ENCODE results near the gene TRIM65. TPM values are rescaled to one million over a fixed set of nuclear protein-coding genes. Genes with fewer than 3 reads are reported as not detected.
A peak's percentile ranks its signal among the peaks of the same experiment; 100 is the strongest.

The TRIM65 gene
- total and polyA plus RNA-seq, 2 of the 13 experiments (the other 11 are each of a cell fraction or from before 2014, with no cell fraction given) = 10.3 to 22.4 TPM

DNA sequence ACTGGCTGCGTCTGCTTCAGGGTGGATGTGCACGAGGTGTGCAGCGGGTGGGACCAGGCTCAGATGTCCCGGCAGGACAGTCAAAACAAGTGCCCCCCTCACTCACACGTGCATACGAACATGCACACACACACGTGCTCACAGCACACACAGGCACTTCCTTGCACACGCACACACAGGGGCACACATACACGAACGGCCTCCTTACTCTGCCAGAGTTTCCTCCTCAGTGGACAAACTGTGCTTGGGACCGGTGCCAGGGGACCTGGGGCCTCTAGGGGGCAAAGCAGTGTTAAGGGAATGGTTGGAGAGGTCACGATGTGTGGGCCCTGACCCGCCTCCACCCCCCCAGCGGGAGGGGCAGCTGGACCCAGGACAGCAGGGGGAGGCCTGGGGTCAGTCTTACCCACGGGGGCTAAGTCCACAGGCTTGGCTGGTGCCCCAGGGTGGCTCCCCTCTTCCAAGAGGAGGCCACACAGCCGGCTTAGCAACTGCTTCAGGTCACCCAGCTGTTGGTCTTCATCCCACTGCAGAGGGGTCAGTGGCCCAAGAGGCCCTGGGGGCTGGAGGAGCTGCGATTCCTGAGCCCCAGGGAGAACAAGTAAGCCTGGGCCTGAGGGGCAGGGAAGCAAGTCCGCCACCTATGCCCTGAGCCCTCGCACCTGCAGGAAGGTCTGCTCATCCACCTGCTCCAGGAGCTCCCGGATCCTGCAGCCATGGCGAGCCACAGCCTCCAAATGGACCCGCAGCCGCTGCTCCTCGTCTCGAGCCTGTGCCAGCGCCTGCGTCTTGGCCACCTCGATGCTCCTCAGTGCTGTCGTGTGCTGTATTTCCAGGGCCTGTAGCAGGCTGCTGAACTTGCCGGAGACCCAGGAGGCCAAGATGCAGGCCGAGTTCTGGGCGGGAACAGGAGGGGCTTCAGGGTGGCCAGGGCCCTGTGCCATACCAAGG, 4.9 kb downstream of the TRIM65 start (continued):
- TF ChIP-seq SOX6 (IDR thresholded peaks at IDR 0.05) (no peak), SOX6 (CRISPR knock-in tag; IDR thresholded peaks at IDR 0.05) (peak; percentile 73), SIX1 (CRISPR knock-in tag; IDR thresholded peaks at IDR 0.05; ENCODE audit: borderline replicate concordance) (no peak), ZIK1 (CRISPR knock-in tag; IDR thresholded peaks at IDR 0.05; ENCODE audit: borderline replicate concordance, low read depth) (peak; percentile 44; the same call in 1 of the 2 replicates), BCL6 (CRISPR knock-in tag; IDR thresholded peaks at IDR 0.05) (peak; percentile 73), CHD4 (IDR thresholded peaks at IDR 0.05; ENCODE audit: borderline replicate concordance, low read length) (no peak), ZZZ3 (CRISPR knock-in tag; IDR thresholded peaks at IDR 0.05; ENCODE audit: borderline replicate concordance) (no peak), TAF15 (IDR thresholded peaks at IDR 0.05; ENCODE audit: low read depth, low read length, poor library complexity, severe bottlenecking) (no peak), MEIS1 (CRISPR knock-in tag; IDR thresholded peaks at IDR 0.05; ENCODE audit: borderline replicate concordance) (0 out of 2 replicates have a peak, but pooled peaks have one; percentile 68), ASH2L (IDR thresholded peaks at IDR 0.05; ENCODE audit: insufficient read length, low read depth, low read length) (peak; percentile 58), ZNF552 (CRISPR knock-in tag; IDR thresholded peaks at IDR 0.05; ENCODE audit: borderline replicate concordance) (no peak), ATM (IDR thresholded peaks at IDR 0.05; ENCODE audit: borderline replicate concordance) (no peak), ZNF703 (CRISPR knock-in tag; IDR thresholded peaks at IDR 0.05; ENCODE audit: borderline replicate concordance) (no peak), AGO2 (optimal IDR thresholded peaks at IDR 0.05; ENCODE audit: low read depth, low read length) (peak; percentile 93)
- TF ChIP-seq, protein P1, sequence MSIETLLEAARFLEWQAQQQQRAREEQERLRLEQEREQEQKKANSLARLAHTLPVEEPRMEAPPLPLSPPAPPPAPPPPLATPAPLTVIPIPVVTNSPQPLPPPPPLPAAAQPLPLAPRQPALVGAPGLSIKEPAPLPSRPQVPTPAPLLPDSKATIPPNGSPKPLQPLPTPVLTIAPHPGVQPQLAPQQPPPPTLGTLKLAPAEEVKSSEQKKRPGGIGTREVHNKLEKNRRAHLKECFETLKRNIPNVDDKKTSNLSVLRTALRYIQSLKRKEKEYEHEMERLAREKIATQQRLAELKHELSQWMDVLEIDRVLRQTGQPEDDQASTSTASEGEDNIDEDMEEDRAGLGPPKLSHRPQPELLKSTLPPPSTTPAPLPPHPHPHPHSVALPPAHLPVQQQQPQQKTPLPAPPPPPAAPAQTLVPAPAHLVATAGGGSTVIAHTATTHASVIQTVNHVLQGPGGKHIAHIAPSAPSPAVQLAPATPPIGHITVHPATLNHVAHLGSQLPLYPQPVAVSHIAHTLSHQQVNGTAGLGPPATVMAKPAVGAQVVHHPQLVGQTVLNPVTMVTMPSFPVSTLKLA (IDR thresholded peaks at IDR 0.05) = peak; percentile 65
- TF ChIP-seq, protein P2, sequence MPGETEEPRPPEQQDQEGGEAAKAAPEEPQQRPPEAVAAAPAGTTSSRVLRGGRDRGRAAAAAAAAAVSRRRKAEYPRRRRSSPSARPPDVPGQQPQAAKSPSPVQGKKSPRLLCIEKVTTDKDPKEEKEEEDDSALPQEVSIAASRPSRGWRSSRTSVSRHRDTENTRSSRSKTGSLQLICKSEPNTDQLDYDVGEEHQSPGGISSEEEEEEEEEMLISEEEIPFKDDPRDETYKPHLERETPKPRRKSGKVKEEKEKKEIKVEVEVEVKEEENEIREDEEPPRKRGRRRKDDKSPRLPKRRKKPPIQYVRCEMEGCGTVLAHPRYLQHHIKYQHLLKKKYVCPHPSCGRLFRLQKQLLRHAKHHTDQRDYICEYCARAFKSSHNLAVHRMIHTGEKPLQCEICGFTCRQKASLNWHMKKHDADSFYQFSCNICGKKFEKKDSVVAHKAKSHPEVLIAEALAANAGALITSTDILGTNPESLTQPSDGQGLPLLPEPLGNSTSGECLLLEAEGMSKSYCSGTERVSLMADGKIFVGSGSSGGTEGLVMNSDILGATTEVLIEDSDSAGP (CRISPR knock-in tag; IDR thresholded peaks at IDR 0.05; ENCODE audit: borderline replicate concordance) = peak; percentile 48; the same call in 1 of the 2 replicates
- TF ChIP-seq, protein P3, sequence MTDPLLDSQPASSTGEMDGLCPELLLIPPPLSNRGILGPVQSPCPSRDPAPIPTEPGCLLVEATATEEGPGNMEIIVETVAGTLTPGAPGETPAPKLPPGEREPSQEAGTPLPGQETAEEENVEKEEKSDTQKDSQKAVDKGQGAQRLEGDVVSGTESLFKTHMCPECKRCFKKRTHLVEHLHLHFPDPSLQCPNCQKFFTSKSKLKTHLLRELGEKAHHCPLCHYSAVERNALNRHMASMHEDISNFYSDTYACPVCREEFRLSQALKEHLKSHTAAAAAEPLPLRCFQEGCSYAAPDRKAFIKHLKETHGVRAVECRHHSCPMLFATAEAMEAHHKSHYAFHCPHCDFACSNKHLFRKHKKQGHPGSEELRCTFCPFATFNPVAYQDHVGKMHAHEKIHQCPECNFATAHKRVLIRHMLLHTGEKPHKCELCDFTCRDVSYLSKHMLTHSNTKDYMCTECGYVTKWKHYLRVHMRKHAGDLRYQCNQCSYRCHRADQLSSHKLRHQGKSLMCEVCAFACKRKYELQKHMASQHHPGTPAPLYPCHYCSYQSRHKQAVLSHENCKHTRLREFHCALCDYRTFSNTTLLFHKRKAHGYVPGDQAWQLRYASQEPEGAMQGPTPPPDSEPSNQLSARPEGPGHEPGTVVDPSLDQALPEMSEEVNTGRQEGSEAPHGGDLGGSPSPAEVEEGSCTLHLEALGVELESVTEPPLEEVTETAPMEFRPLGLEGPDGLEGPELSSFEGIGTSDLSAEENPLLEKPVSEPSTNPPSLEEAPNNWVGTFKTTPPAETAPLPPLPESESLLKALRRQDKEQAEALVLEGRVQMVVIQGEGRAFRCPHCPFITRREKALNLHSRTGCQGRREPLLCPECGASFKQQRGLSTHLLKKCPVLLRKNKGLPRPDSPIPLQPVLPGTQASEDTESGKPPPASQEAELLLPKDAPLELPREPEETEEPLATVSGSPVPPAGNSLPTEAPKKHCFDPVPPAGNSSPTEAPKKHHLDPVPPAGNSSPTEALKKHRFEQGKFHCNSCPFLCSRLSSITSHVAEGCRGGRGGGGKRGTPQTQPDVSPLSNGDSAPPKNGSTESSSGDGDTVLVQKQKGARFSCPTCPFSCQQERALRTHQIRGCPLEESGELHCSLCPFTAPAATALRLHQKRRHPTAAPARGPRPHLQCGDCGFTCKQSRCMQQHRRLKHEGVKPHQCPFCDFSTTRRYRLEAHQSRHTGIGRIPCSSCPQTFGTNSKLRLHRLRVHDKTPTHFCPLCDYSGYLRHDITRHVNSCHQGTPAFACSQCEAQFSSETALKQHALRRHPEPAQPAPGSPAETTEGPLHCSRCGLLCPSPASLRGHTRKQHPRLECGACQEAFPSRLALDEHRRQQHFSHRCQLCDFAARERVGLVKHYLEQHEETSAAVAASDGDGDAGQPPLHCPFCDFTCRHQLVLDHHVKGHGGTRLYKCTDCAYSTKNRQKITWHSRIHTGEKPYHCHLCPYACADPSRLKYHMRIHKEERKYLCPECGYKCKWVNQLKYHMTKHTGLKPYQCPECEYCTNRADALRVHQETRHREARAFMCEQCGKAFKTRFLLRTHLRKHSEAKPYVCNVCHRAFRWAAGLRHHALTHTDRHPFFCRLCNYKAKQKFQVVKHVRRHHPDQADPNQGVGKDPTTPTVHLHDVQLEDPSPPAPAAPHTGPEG (CRISPR knock-in tag; IDR thresholded peaks at IDR 0.05) = 0 out of 2 replicates have a peak, but pooled peaks have one; percentile 19

All from HepG2 (cell line).